Measurements from ENCODE around the gene C9orf40.

Gene C9orf40

GRCh38 chr9:74935008-74935407 lies 17.7 kb downstream of the C9orf40 start:
- DNase-seq: no peak

GRCh38 chr9:74921737-74922136 lies 31.0 kb downstream of the C9orf40 start:
- DNase-seq: no peak

- DNase-seq: no peak
Measured at GRCh38 chr9:74920944-74921626, 31.6 kb downstream of the C9orf40 start.

- DNase-seq: no peak
Measured at GRCh38 chr9:74910036-74910435, 42.7 kb downstream of the C9orf40 start.

- DNase-seq: no peak
Measured at GRCh38 chr9:74908665-74909064, 44.0 kb downstream of the C9orf40 start.

- DNase-seq: no peak
Measured at GRCh38 chr9:74907085-74907484, 45.6 kb downstream of the C9orf40 start.

- no peak for DNase-seq
Measured at GRCh38 chr9:74901001-74901400, 51.7 kb downstream of the C9orf40 start.
